Heart right ventricle (tissue), 16 donors: Measurements from ENCODE around the gene MRM1. TPM values are rescaled to one million over a fixed set of nuclear protein-coding genes. Genes with fewer than 3 reads are reported as not detected.

Experiments used
- ATAC-seq, 8 donors: fragments of 200-7000 bp; cut with Tn5 transposase; one replicate each; pipeline ENCODE4 v1.9.1; 2020; ENCODE audit warnings: mild to moderate bottlenecking in 8 of 8, moderate library complexity in 8 of 8, moderate number of reproducible peaks in 1 of 8
- DNase-seq, 2 donors: peaks; one replicate each; pipeline ENCODE4 v3.0.0-alpha.2; 2020
- H3K27ac ChIP-seq, 10 donors: fragments of 200-600 bp; sonication (generic) in 2 of 10; one replicate each; pipeline versions ENCODE4 v1.5.0 to v1.8.0; 2020 to 2022; ENCODE audit warnings: mild to moderate bottlenecking in 3 of 10
- H3K27me3 ChIP-seq, 7 donors: fragments of 200-600 bp; one replicate each; pipeline ENCODE4 v1.8.0; 2021 to 2022; ENCODE audit warnings: mild to moderate bottlenecking in 2 of 7
- H3K36me3 ChIP-seq, 9 donors: fragments of 200-600 bp; sonication (generic) in 1 of 9; one replicate each; pipeline versions ENCODE4 v1.5.0 to v1.8.0; 2020 to 2022; ENCODE audit warnings: mild to moderate bottlenecking in 2 of 9
- H3K4me1 ChIP-seq, 9 donors: fragments of 200-600 bp; sonication (generic) in 1 of 9; one replicate each; pipeline versions ENCODE4 v1.5.0 to v1.8.0; 2020 to 2022; ENCODE audit warnings: mild to moderate bottlenecking in 4 of 9
- H3K4me3 ChIP-seq, 10 donors: fragments of 200-600 bp; sonication (generic) in 2 of 10; one replicate each; pipeline versions ENCODE4 v1.5.0 to v1.8.0; 2020 to 2022; ENCODE audit warnings: mild to moderate bottlenecking in 7 of 10, moderate library complexity in 2 of 10
- H3K9me3 ChIP-seq, 11 donors: fragments of 200-600 bp in 10 of 11; sonication (generic) in 2 of 11; one replicate each; pipeline versions ENCODE4 v1.5.0 to v1.8.0; 2013 to 2022; ENCODE audit warnings: mild to moderate bottlenecking in 2 of 11, control low read depth in 1 of 11, moderate library complexity in 1 of 11
- CTCF ChIP-seq, 9 donors: fragments of 200-600 bp; sonication (generic) in 2 of 9; IDR thresholded peaks; one replicate each; pipeline versions ENCODE4 v1.5.0 to v1.8.0; 2021 to 2022; ENCODE audit warnings: antibody characterized with exemption in 9 of 9, mild to moderate bottlenecking in 5 of 9, moderate library complexity in 1 of 9
- WGBS, 2 donors: extraction: QIAGEN DNeasy Blood & Tissue Kit; methylation state at CpG; one replicate each; pipeline ENCODE4 v1.1.7; 2013; ENCODE audit warnings: inconsistent platforms in 1 of 2; 5-methylcytosine and 5-hydroxymethylcytosine counted together
- intact Hi-C, 10 donors: fragments of 100-400 bp; cut with DNase I; formaldehyde crosslinking; loops; one replicate each; pipeline versions ENCODE4 v1.11.1 to v1.14.2; 2022
- polyA plus RNA-seq, 2 donors: library from polyadenylated mRNA; stranded (reverse); fragments of 200-250 nt; gene quantifications; one replicate each; pipeline ENCODE4 v1.2.3, GENCODE V29; 2013
- total RNA-seq, 10 donors: library from RNA; stranded (reverse); fragmentation: NEBNext Ultra II Directional in 3 of 10; extraction: Animal tissue kit (Norgen Biotek cat#: 25700) in 3 of 10; gene quantifications; one replicate each; pipeline versions ENCODE4 v1.2.1 to v1.2.4, GENCODE V29; 2021 to 2023
- donor health status: Arrhythmogenic right ventricular cardiomyopathy.
- donor health status: ischemic (EF 13 %, LVEDD 7.1; RV severe dilation, severe dysfunction).
- donor health status: healthy with polysubstance abuse.
- donor health status: DM: no; HTN: yes; CAD: no.
- donor health status: DM: no; HTN: no; CAD: no.
- donor health status: ischemic (EF 25% LVEDD 6.9; RV normal size, moderate dysfunction).
- donor health status: ischemic (EF 25% LVEDD 5.7; RV mildly dilated, moderate dysfunction).
- donor health status: healthy.
- donor health status: DM: yes; HTN: yes; CAD: no.
- donor health status: Ischemic cardiomyopathy.
- donor health status: ischemic (EF 35%, LVEDD 5.7; RV mildly dilated, moderate dysfunction).
- donor health status: nonischemic (EF 11% LVEDD 7.7; RV severe dilation, severe dysfunction).
- donor health status: DM: yes; HTN: yes; CAD: no.
- donor health status: PGD.
- donor health status: ischemic (EF 29% LVEDD 5.4; RV normal size, mild dysfunction).
- donor health status: nonischemic (EF 23%, LVEDD 6.1; RV moderate dilation, normal function).

The MRM1 gene
- total and polyA plus RNA-seq, 12 donors: 5.5 to 10.3 (median 7.3) TPM

- no peaks in the 10 kb centered on the region for H3K9me3 ChIP-seq
- no peak for ATAC-seq
- no peaks in the 10 kb centered on the region for H3K27me3 ChIP-seq
- no peak for DNase-seq
- no peak for TF ChIP-seq CTCF (IDR thresholded peaks at IDR 0.05)
- intact Hi-C loops: loop anchor here in 3 of 10 donors (10.0 kb wide), 3 partner anchors 52 to 112 kb away; partner anchors contain the start of genes GGNBP2 (in 1 of the 3), MYO19 (in 1 of the 3), PIGW (in 1 of the 3) and ZNHIT3 (in 1 of the 3)
- peaks cover 0 to 16% (median 0%) of the 10 kb centered on the region in 9 donors for H3K36me3 ChIP-seq
- no peak overlapping the region for H3K4me3 ChIP-seq
- peaks cover 0 to 37% (median 21%) of the 10 kb centered on the region in 9 donors for H3K4me1 ChIP-seq
- 62 to 63% methylated on average over 6 of the region's 6 CpGs for WGBS, 2 donors
- no peak overlapping the region for H3K27ac ChIP-seq
Observed at GRCh38 chr17:36597226-36597625, 4.2 kb upstream of the MRM1 start.

- Histone ChIP-seq H3K4me1 (peaks cover 0 to 37% (median 20%) of the 10 kb centered on the region in 9 donors), H3K4me3 (no peak overlapping the region), H3K36me3 (peaks cover 0 to 16% (median 0%) of the 10 kb centered on the region in 9 donors), H3K9me3 (no peaks in the 10 kb centered on the region), H3K27me3 (no peaks in the 10 kb centered on the region), H3K27ac (no peak overlapping the region)
- ATAC-seq (no peak), DNase-seq (no peak)
- TF ChIP-seq CTCF (IDR thresholded peaks at IDR 0.05): no peak
- 90 to 93% methylated on average over 11 of the region's 11 CpGs for WGBS, 2 donors
- intact Hi-C loops: loop anchor here in 3 of 10 donors (10.0 kb wide), 3 partner anchors 53 to 113 kb away; partner anchors contain the start of genes GGNBP2 (in 1 of the 3), MYO19 (in 1 of the 3), PIGW (in 1 of the 3) and ZNHIT3 (in 1 of the 3)
Observed at GRCh38 chr17:36597866-36598777, 3.3 kb upstream of the MRM1 start.

GRCh38 chr17:36598951-36599401, 2.4 kb upstream of the MRM1 start:
- intact Hi-C loops: loop anchor here in 3 of 10 donors (10.0 kb wide), 3 partner anchors 54 to 114 kb away; partner anchors contain the start of genes GGNBP2 (in 1 of the 3), MYO19 (in 1 of the 3), PIGW (in 1 of the 3) and ZNHIT3 (in 1 of the 3)
- Histone ChIP-seq H3K4me3 (no peak overlapping the region), H3K27me3 (no peaks in the 10 kb centered on the region), H3K9me3 (no peaks in the 10 kb centered on the region), H3K36me3 (peaks cover 0 to 16% (median 0%) of the 10 kb centered on the region in 9 donors), H3K27ac (no peak overlapping the region), H3K4me1 (peaks cover 0 to 31% (median 19%) of the 10 kb centered on the region in 9 donors)
- DNase-seq (no peak), ATAC-seq (no peak)
- 92 to 93% methylated on average over 13 of the region's 13 CpGs for WGBS, 2 donors
- TF ChIP-seq CTCF (IDR thresholded peaks at IDR 0.05): no peak

GRCh38 chr17:36599546-36600250, 1.7 kb upstream of the MRM1 start:
- H3K36me3 ChIP-seq: peaks cover 0 to 16% (median 0%) of the 10 kb centered on the region in 9 donors
- H3K9me3 ChIP-seq: no peaks in the 10 kb centered on the region
- no peak overlapping the region for H3K4me3 ChIP-seq
- H3K4me1 ChIP-seq: peaks cover 0 to 26% (median 19%) of the 10 kb centered on the region in 9 donors
- intact Hi-C loops: loop anchor here in 4 of 10 donors (5.0 to 10.0 kb wide), 5 partner anchors 55 to 775 kb away; partner anchors contain the start of genes AATF (in 1 of the 4), C17orf78 (in 1 of the 4), GGNBP2 (in 1 of the 4) and MYO19 (in 1 of the 4)
- no peaks in the 10 kb centered on the region for H3K27me3 ChIP-seq
- ATAC-seq: no peak
- no peak for DNase-seq
- no peak overlapping the region for H3K27ac ChIP-seq
- TF ChIP-seq CTCF (IDR thresholded peaks at IDR 0.05): no peak
- 89 to 94% methylated on average over 11 of the region's 11 CpGs for WGBS, 2 donors
